ENCODE measurements around the gene SMC4.

DNA sequence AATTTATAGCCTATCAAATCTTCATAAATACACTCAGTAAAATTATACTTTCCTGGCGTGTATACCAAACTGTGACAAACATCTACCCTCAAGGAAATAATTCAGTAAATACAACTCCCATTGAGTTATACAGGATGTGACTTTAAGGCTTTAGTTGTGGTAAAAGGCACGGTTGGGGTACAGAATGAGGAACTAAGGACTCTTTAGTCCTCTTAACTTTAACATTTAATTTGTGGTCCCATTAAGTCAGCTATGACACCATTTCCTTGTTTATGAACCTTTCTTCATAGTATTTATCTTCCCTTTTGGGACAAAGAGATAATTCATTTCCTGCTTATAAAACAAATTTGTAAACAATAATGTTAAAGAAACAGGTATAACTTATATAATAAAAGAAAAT is 30.6 kb upstream of the SMC4 start:
- TF ChIP-seq, protein P1, sequence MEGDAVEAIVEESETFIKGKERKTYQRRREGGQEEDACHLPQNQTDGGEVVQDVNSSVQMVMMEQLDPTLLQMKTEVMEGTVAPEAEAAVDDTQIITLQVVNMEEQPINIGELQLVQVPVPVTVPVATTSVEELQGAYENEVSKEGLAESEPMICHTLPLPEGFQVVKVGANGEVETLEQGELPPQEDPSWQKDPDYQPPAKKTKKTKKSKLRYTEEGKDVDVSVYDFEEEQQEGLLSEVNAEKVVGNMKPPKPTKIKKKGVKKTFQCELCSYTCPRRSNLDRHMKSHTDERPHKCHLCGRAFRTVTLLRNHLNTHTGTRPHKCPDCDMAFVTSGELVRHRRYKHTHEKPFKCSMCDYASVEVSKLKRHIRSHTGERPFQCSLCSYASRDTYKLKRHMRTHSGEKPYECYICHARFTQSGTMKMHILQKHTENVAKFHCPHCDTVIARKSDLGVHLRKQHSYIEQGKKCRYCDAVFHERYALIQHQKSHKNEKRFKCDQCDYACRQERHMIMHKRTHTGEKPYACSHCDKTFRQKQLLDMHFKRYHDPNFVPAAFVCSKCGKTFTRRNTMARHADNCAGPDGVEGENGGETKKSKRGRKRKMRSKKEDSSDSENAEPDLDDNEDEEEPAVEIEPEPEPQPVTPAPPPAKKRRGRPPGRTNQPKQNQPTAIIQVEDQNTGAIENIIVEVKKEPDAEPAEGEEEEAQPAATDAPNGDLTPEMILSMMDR (IDR thresholded peaks at IDR 0.05): no peak
- no peak for TF ChIP-seq POLR2A (IDR thresholded peaks at IDR 0.05)
